HG03103 (cell line): ENCODE data around the gene ZNF331.

ENCODE experiments used
- ATAC-seq: cut with Tn5 transposase; IDR thresholded peaks from one replicate; pipeline ENCODE4 v1.9.1; 2021; ENCODE audit warnings: low read depth; ENCODE audit not compliant: unreplicated experiment

ZNF331 gene

DNA sequence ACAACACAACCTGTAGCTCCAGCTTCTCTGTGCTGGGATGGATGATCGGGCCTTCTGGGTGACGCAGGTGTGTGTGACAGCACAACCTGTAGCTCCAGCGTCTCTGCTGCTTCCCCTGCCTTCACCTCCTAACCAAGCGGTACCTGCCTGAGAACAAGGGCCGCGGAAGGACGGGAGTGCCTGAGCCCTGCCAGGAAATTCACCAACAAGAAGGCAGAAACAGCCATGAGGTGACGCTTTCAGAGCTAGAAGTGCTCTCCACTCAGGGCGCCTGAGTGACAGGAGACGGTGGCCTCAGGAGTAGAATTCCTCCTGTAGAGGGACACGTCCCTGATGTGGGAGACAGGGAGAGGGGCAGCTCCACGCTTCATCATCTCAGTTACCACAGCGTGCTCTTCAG is 17.4 kb downstream of the ZNF331 start:
- ATAC-seq: no peak

DNA sequence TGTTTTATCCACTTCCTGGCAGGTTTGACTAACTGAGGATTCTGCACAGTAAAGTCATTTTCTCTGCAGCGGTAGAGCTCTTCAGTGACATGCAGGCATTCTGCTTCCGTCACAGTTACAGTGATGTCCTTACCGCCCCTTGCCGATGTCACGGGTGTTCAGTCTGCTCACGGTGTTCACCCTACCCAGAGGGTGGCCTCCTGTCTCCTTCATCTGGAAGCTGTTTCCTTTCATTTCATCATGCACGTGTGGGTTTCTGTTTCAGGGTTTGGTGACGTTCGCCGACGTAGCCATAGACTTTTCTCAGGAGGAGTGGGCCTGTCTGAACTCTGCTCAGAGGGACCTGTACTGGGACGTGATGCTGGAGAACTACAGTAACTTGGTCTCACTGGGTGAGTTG is 33.4 kb downstream of the ZNF331 start:
- ATAC-seq: no peak

DNA sequence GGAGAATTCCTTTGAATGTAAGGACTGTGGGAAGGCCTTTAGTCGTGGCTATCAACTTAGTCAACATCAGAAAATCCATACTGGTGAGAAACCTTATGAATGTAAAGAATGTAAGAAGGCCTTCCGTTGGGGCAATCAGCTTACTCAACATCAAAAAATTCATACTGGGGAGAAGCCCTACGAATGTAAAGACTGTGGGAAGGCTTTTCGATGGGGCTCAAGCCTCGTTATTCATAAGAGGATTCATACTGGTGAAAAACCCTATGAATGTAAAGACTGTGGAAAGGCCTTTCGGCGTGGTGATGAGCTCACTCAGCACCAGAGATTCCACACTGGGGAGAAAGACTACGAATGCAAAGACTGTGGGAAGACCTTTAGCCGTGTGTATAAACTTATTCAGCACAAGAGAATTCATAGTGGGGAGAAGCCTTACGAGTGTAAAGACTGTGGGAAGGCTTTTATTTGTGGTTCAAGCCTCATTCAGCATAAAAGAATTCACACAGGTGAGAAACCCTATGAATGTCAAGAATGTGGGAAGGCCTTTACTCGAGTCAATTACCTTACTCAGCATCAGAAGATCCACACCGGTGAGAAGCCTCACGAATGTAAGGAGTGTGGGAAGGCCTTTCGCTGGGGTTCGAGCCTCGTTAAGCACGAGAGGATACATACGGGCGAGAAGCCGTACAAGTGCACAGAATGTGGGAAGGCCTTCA is 39.2 kb downstream of the ZNF331 start:
- no peak for ATAC-seq

DNA sequence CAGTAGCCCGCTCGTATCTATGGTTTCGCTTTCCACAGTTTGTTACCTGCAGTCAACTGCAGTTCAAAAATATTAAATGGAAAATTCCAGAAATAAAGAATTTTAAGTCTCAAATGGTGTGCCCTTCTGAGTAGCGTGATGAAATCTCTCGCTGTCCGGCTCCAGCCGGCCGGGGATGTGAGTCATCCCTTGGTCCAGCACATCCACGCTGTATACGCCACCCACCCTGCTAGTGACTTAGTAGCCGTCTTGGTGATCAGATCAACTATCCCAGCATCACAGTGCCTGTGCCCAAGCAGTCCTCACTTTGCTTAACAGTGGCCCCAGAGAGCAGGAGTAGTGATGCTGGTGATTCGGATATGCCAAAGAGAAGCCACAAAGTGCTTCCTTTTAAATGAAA is 40.0 kb downstream of the ZNF331 start:
- no peak for ATAC-seq

DNA sequence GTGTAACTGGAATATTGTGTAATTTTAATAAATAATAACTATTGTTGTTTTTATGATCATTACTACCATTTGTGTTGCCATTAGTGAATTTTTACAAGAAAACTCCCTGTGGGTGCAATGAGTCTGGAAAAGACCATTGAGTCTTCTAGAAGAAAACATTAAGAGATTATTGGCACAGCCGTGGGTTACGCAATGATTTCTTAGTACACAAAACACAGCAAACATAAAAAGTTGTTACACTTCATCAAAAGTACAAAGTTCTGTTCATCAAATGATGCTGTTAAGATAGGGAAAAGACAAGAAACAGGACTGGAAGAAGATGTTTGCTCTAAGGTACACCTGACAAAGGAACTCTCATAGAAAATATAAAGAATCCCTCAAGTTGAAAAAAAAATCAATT is 41.6 kb downstream of the ZNF331 start:
- no peak for ATAC-seq

DNA sequence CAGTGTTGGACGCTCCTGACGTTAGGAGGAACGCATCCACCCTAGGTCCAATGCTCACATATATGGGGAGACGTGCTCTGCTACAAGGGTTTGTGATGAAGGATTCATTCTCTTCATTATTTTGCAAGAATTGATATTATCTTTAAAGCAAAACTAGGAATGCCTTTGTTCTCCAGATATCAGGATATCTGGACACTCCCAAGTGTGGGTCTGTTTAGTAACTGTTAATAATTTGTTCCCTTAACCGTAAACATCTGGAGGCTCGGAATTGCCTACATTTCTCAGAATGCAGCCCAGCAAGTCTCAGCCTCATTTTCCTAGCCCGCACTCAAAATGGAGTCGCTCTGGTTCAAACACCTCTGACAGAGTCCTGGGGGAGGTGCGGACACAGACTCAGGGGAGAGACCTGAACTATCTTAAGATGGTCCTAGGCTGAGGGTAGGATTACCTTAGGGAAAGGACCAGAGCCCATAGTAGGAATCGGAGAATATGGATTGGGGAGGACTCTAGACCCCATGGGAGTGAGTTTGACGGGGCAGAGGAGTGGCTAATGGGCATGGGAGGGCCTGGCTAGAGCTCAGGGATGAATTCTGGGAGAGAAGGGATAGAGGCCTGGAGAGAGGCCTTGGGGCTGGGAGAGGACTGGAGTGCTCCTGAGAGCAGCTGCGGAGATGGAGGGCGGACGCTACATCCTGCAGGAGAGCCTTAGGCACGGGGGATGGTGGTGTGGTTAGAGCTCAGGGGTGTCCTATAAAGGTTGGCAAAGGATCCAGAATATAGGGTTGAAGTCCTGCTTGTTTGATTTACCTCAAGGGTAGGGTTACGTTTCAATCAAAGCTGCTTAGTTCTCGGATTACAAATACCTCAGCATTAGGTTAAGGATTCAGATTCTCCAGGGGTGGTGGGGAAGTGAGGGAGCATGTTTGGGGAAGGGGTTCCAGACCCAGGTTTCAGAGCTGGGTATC is 43.2 kb downstream of the ZNF331 start:
- no peak for ATAC-seq

DNA sequence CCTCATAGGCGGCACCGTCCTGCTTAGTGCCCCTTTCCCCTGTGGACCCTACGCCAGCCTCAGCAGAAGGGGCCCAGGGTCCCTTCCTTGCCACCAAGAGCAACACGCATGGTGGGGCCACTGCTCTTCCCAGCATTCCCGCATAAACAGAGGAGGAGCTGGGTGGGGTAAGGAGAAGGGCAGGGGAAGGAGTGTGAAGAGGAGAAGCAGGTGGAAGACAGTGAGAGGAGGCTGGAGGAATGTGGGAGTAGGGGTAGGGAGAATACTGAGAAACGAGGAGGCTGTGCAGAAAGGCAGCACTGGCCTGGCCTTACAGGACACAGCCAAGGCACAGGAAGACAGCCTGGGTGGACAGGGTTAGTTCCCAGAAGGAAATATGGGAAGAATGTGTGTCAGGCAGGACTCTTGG is 43.9 kb downstream of the ZNF331 start:
- ATAC-seq: no peak

DNA sequence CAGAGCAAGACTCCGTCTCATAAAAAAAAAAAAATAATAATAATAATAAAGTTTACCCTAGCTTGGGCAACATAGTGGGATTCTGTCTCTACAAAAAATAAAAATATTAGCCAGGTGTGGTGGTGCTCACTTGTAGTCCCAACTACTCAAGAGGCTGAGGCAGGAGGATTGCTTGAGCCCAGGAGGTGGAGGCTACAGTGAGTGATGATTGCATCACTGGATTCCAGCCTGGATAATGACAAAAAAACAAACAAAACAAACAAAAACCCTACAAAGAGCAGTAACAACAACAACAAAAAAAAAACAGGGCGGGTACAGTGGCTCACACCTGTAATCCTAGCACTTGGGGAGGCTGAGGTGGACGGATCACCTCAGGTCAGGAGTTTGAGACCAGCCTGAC is 45.2 kb downstream of the ZNF331 start:
- no peak for ATAC-seq

DNA sequence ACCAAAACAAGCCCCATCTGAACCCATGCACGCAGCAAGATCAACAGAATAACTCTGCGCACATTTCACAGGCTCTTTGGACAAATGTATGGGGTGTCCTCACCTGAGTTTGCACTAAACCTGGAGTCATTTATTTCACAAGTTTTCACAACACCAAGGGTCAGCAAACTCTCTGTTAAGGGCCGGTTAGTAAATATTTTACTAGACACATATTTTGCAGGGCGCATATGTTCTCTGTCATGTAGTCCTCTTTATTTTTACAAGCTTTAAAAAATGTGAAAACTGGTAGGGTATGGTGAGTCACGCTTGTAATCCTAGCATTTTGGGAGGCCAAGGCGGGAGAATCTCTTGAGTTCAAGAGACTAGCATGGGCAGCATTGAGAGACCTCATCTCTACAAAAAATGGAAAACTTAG is 48.3 kb downstream of the ZNF331 start:
- no peak for ATAC-seq

DNA sequence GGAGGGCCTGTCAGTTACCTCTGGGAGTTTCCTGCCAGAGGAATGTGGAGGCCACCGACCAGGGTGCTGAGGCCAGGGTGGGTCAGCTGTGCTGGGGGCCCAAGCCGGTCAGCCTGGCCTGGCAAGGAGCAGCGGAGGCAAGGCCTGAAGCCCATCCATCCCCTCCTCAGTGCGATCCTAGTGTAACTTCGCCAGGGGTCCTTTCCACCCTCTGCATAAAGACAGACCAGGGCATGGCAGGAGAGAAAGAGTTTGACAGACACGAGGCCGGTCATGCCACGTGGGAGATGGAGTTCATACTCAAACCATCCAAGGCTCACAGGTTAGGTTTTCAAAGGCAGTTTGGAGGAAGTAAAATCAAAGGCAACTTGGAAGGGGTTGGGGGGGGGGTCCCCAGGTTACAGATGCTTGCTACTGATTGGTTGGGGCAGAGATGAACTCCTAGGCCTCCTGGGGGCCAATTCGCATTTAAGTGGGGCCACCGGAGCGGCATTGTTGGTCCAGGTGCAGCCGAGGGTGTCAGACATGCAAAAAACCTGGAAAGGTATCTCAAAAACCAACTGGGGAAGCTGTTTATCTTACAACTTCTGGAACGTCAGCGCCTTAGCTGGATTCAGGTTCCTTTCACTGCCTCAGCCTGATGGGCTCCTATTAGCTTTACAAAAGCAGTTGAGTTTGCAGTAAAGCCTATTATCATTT is 57.0 kb downstream of the ZNF331 start:
- no peak for ATAC-seq

DNA sequence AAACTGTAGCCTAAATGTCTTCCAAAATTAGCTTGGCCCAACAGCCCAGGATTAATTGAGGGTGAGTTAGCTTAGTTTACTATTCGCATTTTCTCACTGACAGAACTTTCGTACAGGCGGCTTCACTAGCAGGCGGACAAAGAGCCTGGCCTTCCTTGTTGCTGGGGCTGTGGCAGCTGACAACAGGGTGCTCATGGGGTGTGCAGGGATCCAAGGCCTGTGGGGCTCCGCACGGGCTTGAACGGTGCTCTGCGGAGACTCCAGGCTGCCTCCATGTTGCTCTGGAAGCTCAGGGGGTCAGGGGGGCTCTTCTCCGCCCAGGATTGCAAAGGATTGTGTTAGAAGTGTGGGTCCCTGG is 57.5 kb downstream of the ZNF331 start:
- no peak for ATAC-seq

DNA sequence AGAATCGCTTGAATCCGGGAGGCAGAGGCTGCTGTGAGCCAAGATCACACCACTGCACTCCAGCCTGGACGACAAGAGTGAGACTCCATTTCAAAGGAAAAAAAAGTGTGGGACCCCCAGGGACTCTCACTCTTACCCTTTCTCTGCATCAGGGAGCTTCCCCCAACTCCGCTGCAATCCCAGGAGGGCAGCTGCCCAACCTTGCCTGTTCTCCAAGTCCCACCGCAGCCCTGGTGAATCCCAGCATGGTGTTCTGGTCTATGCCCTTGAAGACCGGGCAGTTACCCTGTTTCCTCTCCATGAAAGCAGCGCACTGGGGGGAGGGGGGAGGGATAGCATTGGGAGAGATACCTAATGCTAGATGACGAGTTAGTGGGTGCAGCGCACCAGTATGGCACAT is 58.1 kb downstream of the ZNF331 start:
- no peak for ATAC-seq

DNA sequence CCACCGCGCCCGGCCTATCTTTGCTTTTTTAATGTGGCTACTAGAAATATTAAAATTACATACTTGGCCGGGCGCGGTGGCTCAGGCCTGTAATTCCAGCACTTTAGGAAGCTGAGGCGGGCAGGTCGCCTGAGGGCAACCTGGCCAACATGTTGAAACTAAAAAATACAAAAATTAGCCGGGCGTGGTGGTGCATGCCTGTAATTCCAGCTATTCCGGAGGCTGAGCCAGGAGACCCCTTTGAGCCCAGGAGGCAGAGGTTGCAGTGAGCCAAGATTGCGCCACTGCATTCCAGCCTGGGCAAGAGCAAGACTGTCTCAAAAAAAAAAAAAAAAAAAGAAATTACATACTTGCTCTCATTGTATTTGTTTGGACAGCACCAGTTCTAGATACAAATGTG is 59.1 kb downstream of the ZNF331 start:
- no peak for ATAC-seq

DNA sequence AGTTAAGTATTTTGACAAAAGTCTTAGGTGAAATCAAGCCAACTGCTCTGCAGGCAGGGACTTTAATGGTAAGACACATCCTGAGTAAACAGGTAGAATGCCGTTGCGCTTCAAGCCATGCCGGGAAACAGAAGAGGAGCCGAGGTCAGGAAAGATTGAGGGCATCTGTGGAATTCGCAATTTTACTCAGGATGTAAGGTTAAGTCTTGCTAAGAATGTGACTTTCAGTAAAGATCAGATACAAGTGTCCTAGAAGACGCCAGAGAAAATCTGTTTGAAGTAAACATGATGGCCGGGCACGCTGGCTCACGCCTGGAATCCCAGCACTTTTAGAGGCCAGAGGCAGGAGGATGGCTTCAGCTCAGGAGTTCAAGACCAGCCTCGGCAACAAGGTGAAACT is 60.4 kb downstream of the ZNF331 start:
- ATAC-seq: no peak

DNA sequence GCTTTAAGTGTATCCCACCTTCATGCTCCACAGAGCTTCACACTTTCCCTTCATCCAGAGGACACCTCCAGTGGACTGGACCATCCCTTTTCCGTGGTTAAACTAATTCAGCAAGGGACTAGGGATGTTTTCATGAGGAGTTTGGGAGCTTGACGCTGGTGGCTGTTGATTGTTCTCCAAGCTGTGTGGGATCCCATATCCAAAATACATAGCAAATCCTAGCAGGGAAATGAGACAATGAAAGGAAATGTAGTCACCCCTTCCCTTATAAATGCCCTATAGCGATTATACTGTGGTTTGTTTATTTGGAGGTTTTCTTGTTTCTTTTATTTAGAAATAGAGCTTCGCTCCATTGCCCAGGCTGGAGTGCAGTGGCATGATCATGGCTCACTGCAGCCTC is 62.3 kb downstream of the ZNF331 start:
- ATAC-seq: no peak

DNA sequence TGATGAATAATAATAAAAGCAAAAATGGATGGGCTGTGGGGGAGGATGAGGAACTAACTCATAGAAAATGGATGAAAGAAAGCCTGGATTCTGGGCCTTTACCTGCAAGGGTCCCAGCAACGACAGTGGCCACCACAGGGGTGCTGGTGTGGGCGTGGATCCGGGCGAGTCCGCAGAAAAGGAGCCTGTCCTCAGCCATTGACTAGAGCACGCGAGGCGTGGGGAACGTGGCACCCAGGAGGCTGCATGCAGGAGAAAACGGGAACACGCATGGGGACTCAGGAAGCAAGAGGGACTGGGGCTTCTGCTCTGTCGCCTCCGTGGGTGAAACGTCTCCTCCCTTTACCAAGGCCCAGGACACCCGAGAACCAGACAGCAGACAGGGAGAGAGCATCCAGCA is 68.1 kb downstream of the ZNF331 start:
- no peak for ATAC-seq

DNA sequence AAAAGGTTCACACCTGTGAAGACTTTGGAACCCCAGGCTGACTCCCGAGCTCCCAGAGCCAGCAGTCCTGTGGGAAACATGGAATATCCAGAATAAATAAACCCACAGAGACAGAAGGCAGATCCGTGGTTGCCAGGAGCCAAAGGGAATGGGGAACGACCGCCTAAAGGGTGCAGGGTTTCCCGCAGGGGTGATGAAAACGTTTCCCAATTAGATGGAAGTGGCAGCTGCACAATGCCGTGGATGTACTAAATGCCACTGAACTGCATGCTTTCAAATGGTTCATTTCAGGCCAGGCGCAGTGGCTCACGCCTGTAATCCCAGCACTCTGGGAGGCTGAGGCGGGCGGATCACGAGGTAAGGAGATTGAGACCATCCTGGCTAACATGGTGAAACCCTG is 70.4 kb downstream of the ZNF331 start:
- ATAC-seq: no peak

DNA sequence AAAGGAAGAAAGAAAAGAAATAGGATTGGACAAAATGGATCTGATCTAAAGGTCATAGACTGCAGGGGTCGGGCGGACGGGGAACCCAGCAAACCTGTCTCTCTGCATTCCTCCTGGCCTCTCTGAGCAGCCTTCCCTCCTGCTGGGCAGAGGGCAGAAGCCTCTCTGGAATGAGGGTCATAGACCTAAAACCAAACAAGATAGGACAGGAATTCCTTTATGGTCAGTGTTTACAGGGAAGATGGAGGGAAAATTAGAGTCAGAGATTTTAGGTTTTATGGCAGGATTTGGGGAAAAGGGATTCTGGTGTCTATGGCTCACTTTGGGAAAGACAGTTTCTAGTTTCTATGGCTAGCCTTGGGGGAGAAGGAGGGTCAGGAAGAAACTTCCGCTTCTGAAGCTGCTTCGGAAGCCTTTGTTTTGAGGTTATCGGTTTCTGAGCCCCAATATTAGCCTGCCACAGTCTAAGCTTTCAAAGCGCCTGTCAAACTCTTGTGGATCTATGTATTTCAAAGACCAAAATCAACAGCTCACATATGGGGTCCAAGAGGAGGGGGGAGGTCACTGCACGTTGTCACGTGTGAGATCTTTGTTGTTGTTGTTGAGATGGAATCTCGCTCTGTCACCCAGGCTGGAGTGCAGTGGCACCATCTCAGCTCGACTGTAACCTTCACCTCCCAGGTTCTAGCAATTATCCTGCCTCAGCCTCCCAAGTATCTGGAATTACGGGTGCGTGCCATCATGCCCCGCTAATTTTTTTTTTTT is 75.0 kb downstream of the ZNF331 start:
- no peak for ATAC-seq

DNA sequence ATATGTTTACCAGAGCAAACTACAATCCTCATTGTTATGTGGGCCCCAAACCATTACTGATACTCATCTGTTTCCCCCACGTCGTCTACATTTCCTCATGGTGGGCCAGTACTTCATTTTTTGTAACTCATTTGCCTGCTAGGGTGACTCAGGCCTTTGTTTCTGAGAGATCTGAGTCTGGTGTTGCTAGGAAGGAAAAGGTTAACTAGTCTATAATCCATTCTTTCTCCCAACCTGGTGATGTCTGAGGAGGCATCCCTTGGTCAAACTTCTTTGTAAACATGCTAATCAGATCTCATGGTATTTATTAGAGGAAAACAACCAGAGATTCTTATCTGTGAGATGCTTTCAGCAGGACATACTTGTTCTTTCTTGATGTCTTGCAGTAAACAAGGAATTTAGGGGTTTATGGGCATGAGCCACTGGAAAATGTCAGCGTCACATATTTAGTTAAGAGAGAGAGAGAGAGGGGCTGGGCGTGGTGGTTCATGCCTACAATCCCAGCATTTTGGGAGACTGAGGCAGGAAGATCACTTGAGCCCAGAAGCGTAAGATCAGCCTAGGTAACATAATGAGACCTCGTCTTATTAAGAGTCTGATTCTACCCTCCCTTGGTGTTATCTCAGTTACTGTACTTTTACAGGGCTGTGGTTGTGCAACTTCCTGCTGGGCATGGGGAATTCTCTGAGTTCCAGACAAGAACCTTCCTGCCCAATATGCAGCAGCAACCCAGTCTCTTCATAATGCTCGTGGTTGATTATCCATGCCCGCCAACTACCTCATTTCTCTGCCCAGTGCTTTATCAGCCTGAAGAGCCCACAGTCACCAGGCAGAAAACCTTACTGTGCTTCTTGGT is 84.2 kb downstream of the ZNF331 start:
- no peak for ATAC-seq
